Measurements from ENCODE around the gene FBN1. TPM values are rescaled to one million over a fixed set of nuclear protein-coding genes. Genes with fewer than 3 reads are reported as not detected.
A peak's percentile ranks its signal among the peaks of the same experiment; 100 is the strongest.

Gene FBN1
- total RNA-seq, 4 donors from 2014 or later = 113 to 147 (median 120) TPM

- H3K4me3 ChIP-seq (replicated peaks in 1 of 3) = no peak overlapping the region
Observed at GRCh38 chr15:48579945-48580671, 65.4 kb downstream of the FBN1 start.

GRCh38 chr15:48578965-48579364, 66.5 kb downstream of the FBN1 start:
- no peak overlapping the region for H3K4me3 ChIP-seq (replicated peaks in 1 of 3)
- peak overlapping the region; percentile 25 to 50 (median 35) for H3K27ac ChIP-seq
- TF ChIP-seq POLR2A (IDR thresholded peaks at IDR 0.05) = no peak
- no peaks in the 10 kb centered on the region for H3K9me3 ChIP-seq
- H3K4me1 ChIP-seq = peaks cover 52 to 73% of the 10 kb centered on the region in 2 donors
- H3K36me3 ChIP-seq = no peaks in the 10 kb centered on the region
- H3K27me3 ChIP-seq = no peaks in the 10 kb centered on the region
- no peak for DNase-seq
- intact Hi-C loops (cut with DNase I) = no loop called here
- WGBS, 2 donors = 93 to 94% methylated on average over 2 of the region's 2 CpGs

More at GRCh38 chr15:48579945-48580671, 65.4 kb downstream of the FBN1 start:
- intact Hi-C loops (cut with DNase I) = no loop called here
- no peaks in the 10 kb centered on the region for H3K9me3 ChIP-seq
- DNase-seq = peak; percentile 20 to 32
- peaks cover 52 to 85% of the 10 kb centered on the region in 2 donors for H3K4me1 ChIP-seq
- 46 to 49% methylated on average over 8 of the region's 8 CpGs for WGBS, 2 donors
- peak overlapping the region; percentile 29 to 50 (median 35) for H3K27ac ChIP-seq
- H3K36me3 ChIP-seq = no peaks in the 10 kb centered on the region
- TF ChIP-seq POLR2A (IDR thresholded peaks at IDR 0.05) = no peak
- TF ChIP-seq CTCF (IDR thresholded peaks at IDR 0.05) = no peak
- no peaks in the 10 kb centered on the region for H3K27me3 ChIP-seq

- Histone ChIP-seq H3K4me1 (peaks cover 41 to 60% of the 10 kb centered on the region in 2 donors), H3K9me3 (no peaks in the 10 kb centered on the region), H3K27me3 (no peaks in the 10 kb centered on the region), H3K36me3 (no peaks in the 10 kb centered on the region), H3K27ac (peak overlapping the region; percentile 44 to 68 (median 61)), H3K4me3 (replicated peaks in 1 of 3) (no peak overlapping the region)
- WGBS, 2 donors = 43 to 44% methylated on average over 7 of the region's 7 CpGs
- no peak for TF ChIP-seq CTCF (IDR thresholded peaks at IDR 0.05)
- no peak for TF ChIP-seq POLR2A (IDR thresholded peaks at IDR 0.05)
- intact Hi-C loops (cut with DNase I) = no loop called here
- peak; percentile 65 to 70 for DNase-seq
Observed at GRCh38 chr15:48577469-48577868, 68.0 kb downstream of the FBN1 start.

GRCh38 chr15:48574187-48574586, 71.3 kb downstream of the FBN1 start:
- no peaks in the 10 kb centered on the region for H3K36me3 ChIP-seq
- no peaks in the 10 kb centered on the region for H3K27me3 ChIP-seq
- H3K4me1 ChIP-seq = peaks cover 20 to 31% of the 10 kb centered on the region in 2 donors
- no peaks in the 10 kb centered on the region for H3K9me3 ChIP-seq
- H3K27ac ChIP-seq = no peak overlapping the region
- TF ChIP-seq POLR2A (IDR thresholded peaks at IDR 0.05) = no peak
- TF ChIP-seq CTCF (IDR thresholded peaks at IDR 0.05) = no peak
- H3K4me3 ChIP-seq (replicated peaks in 1 of 3) = no peak overlapping the region
- intact Hi-C loops (cut with DNase I) = no loop called here
- DNase-seq = no peak

- no peak overlapping the region for H3K4me3 ChIP-seq (replicated peaks in 1 of 3)
- H3K9me3 ChIP-seq = no peaks in the 10 kb centered on the region
- intact Hi-C loops (cut with DNase I) = no loop called here
- H3K27me3 ChIP-seq = no peaks in the 10 kb centered on the region
- TF ChIP-seq CTCF (IDR thresholded peaks at IDR 0.05) (no peak), POLR2A (IDR thresholded peaks at IDR 0.05) (no peak)
- peaks cover 17 to 27% of the 10 kb centered on the region in 2 donors for H3K4me1 ChIP-seq
- DNase-seq = no peak
- H3K36me3 ChIP-seq = no peaks in the 10 kb centered on the region
- H3K27ac ChIP-seq = no peak overlapping the region
- WGBS, 2 donors = 89 to 95% methylated on average over 4 of the region's 4 CpGs
Observed at GRCh38 chr15:48573780-48574179, 71.7 kb downstream of the FBN1 start.

Data from thyroid gland (tissue), 4 donors.